HG02938 (cell line): ENCODE data around the gene NPHP4.
A peak's percentile ranks its signal among the peaks of the same experiment; 100 is the strongest.

Experiments used
- ATAC-seq: cut with Tn5 transposase; IDR thresholded peaks from one replicate; pipeline ENCODE4 v1.9.1; 2021; ENCODE audit warnings: mild to moderate bottlenecking, moderate library complexity; ENCODE audit not compliant: unreplicated experiment

Gene NPHP4

GRCh38 chr1:5974631-5975030 is 17.6 kb downstream of the NPHP4 start:
- no peak for ATAC-seq

- no peak for ATAC-seq
These were observed 18.5 kb downstream of the NPHP4 start for GRCh38 chr1:5973771-5974170.

DNA sequence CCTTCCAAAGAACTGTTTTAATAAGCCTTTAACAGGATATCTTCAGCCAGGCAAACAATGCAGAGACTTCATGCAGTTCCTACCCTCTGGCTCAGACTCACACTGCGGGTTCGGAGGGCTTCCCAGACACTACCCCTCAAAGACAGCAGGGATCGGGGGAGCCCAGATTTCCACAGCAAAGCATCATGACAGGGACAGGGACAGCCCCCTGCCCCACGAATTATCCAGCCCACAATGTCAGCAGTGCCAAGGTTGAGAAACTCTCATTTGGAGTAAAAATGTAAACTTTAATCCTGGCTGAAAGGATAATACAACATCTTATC is 20.1 kb downstream of the NPHP4 start:
- ATAC-seq: no peak

GRCh38 chr1:5971471-5972197 is 20.6 kb downstream of the NPHP4 start:
- ATAC-seq: no peak

- ATAC-seq: no peak
These were observed 21.5 kb downstream of the NPHP4 start for GRCh38 chr1:5970610-5971273.

- no peak for ATAC-seq
These were observed 23.1 kb downstream of the NPHP4 start for GRCh38 chr1:5969168-5969567.

DNA sequence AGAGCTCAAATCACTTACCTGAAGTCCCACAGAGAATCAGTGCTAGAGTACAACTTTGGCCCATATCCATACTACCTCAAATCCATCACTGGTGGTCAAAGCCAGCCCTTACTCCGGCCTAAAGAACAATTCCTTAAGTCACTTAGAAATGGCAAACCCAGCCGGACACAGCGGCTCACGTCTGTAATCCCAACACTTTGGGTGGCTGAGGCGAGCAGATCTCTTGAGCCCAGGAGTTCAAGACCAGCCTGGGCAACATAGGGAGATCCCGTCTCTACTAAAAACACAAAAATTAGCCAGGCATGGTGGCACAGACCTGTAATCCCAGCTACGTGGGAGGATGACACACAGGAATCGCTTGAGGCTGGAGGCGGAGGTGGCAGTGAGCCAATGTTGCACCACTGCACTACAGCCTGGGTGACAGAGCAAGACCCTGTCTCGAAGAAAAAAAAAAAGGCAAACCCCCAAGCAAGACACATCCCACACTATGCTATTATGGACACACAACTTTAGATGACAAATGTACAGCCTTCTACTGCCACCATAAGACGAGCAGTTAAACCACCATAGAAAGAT is 24.0 kb downstream of the NPHP4 start:
- no peak for ATAC-seq

- no peak for ATAC-seq
These were observed 24.7 kb downstream of the NPHP4 start for GRCh38 chr1:5967351-5968160.

GRCh38 chr1:5966543-5967205 is 25.6 kb downstream of the NPHP4 start:
- no peak for ATAC-seq

GRCh38 chr1:5965586-5966131 is 26.6 kb downstream of the NPHP4 start:
- ATAC-seq: no peak

GRCh38 chr1:5962265-5963105 is 29.7 kb downstream of the NPHP4 start:
- ATAC-seq: no peak

GRCh38 chr1:5961601-5962000 is 30.6 kb downstream of the NPHP4 start:
- ATAC-seq: no peak

GRCh38 chr1:5960336-5960735 is 31.9 kb downstream of the NPHP4 start:
- no peak for ATAC-seq

DNA sequence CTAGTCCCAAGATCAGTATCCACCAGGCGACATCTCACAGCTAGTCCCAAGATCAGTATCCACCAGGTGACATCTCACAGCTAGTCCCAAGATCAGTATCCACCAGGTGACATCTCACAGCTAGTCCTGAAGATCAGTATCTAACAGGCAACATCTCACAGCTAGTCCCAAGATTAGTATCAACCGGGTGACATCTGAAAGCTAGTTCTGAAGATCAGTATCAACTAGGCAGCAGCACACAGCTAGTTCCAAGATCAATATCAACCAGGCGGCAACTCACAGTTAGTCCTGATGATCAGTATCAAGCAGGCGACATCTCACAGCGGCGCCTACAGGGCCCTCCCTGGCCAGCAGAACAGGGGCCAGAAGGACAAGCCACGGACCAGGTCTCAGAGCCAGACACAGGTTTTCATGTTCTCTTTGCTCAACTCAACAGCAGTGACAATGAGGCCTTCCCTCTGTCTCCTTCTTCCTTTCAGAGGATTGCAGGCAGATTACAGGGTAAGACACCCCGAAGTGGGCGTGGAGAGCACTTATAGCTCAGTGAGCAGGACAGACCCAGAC is 32.5 kb downstream of the NPHP4 start:
- ATAC-seq: no peak

- ATAC-seq: no peak
These were observed 33.1 kb downstream of the NPHP4 start for GRCh38 chr1:5959087-5959486.

DNA sequence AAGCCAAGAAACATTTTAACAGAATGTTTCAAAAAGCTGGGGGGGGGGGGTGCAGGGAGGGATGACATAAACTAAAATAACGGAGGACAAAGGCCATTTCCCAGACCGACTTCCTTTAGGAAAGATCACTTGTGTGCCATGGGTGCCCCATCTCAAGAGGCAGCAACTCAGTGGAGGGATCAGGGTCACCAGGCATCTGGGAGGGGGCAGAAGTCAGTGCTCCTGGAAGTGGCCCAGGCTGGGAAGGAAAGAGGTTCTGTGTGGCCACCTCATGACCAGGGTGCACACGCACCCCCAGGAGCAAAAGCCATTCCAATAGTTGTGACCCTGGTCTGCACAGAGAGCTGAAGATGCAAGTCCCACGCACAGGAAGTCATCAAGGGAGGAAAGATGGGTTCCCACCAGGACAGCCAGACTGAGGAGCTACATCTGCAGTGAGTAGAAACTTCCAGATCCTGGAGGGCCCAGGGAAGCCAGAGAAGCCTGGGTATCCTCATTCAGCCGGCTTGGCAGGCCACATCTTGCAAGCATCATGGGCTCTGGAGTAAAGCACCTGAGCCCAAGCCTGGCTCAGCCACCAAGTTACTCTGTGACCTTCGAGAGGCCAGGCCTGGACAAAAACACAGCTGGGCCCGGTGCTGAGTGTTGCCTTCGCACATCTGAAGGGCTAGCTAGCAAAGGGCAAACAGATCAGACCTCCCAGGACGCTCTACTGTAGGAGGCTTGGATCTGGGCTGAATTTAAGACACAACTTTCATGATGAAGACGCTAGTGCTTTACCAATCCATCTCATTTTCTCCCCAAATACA is 36.0 kb downstream of the NPHP4 start:
- no peak for ATAC-seq

GRCh38 chr1:5955479-5955977 is 36.7 kb downstream of the NPHP4 start:
- no peak for ATAC-seq

GRCh38 chr1:5954964-5955363 is 37.3 kb downstream of the NPHP4 start:
- peak; percentile 75 for ATAC-seq

GRCh38 chr1:5953386-5953785 is 38.8 kb downstream of the NPHP4 start:
- no peak for ATAC-seq
